Measurements from ENCODE around the gene ZBTB34. TPM values are rescaled to one million over a fixed set of nuclear protein-coding genes. Genes with fewer than 3 reads are reported as not detected.

Gene ZBTB34
- total and polyA plus RNA-seq, 8 donors = 1.3 to 6.3 (median 2.6) TPM

- Histone ChIP-seq H3K27ac (no peak overlapping the region), H3K4me3 (no peak overlapping the region), H3K9me3 (no peaks in the 10 kb centered on the region), H3K4me1 (peaks cover 0 to 9% (median 5%) of the 10 kb centered on the region in 3 donors), H3K27me3 (no peaks in the 10 kb centered on the region), H3K36me3 (no peaks in the 10 kb centered on the region)
- intact Hi-C loops (cut with DNase I) = no loop called here
- FAIRE-seq (no peak), ATAC-seq (no peak), DNase-seq (no peak)
- WGBS, 2 donors = 90 to 91% methylated on average over 5 of the region's 5 CpGs
- TF ChIP-seq, protein P1, sequence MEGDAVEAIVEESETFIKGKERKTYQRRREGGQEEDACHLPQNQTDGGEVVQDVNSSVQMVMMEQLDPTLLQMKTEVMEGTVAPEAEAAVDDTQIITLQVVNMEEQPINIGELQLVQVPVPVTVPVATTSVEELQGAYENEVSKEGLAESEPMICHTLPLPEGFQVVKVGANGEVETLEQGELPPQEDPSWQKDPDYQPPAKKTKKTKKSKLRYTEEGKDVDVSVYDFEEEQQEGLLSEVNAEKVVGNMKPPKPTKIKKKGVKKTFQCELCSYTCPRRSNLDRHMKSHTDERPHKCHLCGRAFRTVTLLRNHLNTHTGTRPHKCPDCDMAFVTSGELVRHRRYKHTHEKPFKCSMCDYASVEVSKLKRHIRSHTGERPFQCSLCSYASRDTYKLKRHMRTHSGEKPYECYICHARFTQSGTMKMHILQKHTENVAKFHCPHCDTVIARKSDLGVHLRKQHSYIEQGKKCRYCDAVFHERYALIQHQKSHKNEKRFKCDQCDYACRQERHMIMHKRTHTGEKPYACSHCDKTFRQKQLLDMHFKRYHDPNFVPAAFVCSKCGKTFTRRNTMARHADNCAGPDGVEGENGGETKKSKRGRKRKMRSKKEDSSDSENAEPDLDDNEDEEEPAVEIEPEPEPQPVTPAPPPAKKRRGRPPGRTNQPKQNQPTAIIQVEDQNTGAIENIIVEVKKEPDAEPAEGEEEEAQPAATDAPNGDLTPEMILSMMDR (IDR thresholded peaks at IDR 0.05) = no peak
Measured at GRCh38 chr9:126853667-126854066, 6.8 kb upstream of the ZBTB34 start.

- FAIRE-seq (no peak), DNase-seq (no peak), ATAC-seq (peak in 2 of 4 donors; percentile 24 to 55)
- Histone ChIP-seq H3K36me3 (no peaks in the 10 kb centered on the region), H3K4me3 (no peak overlapping the region), H3K27ac (no peak overlapping the region), H3K4me1 (peaks cover 0 to 9% (median 5%) of the 10 kb centered on the region in 3 donors), H3K27me3 (no peaks in the 10 kb centered on the region), H3K9me3 (no peaks in the 10 kb centered on the region)
- TF ChIP-seq, protein P1 (IDR thresholded peaks at IDR 0.05) = no peak
- 17 to 28% methylated on average over 7 of the region's 7 CpGs for WGBS, 2 donors
- intact Hi-C loops (cut with DNase I) = no loop called here
Measured at GRCh38 chr9:126854734-126855133, 5.7 kb upstream of the ZBTB34 start.

DNA sequence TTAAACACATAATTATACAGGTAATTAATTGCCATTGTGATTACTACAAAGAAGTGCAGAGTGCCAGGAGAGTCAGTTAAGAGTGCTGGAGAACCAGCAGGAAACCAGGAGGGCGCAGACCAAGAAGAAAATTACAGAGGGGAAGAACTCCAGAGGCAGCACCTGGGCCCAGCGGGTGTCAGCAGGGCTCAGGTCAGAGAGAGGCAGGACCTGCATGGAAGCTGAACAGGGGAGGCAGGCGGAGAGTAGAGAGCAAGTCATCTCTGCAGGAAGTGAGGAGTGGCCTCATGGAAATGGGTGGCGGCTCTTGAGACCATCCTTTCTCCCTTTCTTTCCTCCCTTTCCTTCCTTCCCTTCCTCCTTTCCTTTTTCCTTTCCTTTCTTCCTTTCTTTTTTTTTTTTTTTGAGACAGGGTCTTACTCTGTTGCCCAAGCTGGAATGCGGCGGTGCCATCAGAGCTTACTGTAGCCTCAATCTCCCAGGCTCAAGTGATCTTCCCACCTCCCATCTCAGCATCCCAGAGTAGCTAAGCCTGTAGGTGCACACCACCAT, 4.0 kb upstream of the ZBTB34 start:
- Histone ChIP-seq H3K27me3 (no peaks in the 10 kb centered on the region), H3K4me1 (peaks cover under 1 to 14% (median 6%) of the 10 kb centered on the region in 3 donors), H3K36me3 (no peaks in the 10 kb centered on the region), H3K4me3 (no peak overlapping the region), H3K27ac (no peak overlapping the region), H3K9me3 (no peaks in the 10 kb centered on the region)
- WGBS, 2 donors = 89 to 93% methylated on average over 6 of the region's 6 CpGs
- no peak for DNase-seq
- TF ChIP-seq, protein P1 (IDR thresholded peaks at IDR 0.05) = no peak
- FAIRE-seq = no peak
- intact Hi-C loops (cut with DNase I) = no loop called here
- ATAC-seq = no peak

GRCh38 chr9:126857261-126857960, 3.0 kb upstream of the ZBTB34 start:
- peak; percentile 74 to 94 (median 88) for DNase-seq
- intact Hi-C loops (cut with DNase I) = no loop called here
- WGBS, 2 donors = 32 to 33% methylated on average over 8 of the region's 8 CpGs

More at GRCh38 chr9:126857261-126857960, 3.0 kb upstream of the ZBTB34 start:
- no peak for FAIRE-seq
- peak overlapping the region in 1 of 4 donors; percentile 10 for H3K27ac ChIP-seq
- H3K4me1 ChIP-seq = peaks cover 8 to 24% (median 15%) of the 10 kb centered on the region in 3 donors
- TF ChIP-seq, protein P1 (IDR thresholded peaks at IDR 0.05) = no peak
- ATAC-seq = peak; percentile 50 to 63 (median 56)
- no peaks in the 10 kb centered on the region for H3K27me3 ChIP-seq
- no peak overlapping the region for H3K4me3 ChIP-seq
- H3K36me3 ChIP-seq = no peaks in the 10 kb centered on the region
- H3K9me3 ChIP-seq = no peaks in the 10 kb centered on the region
